Neural progenitor cell (in vitro differentiated cells): ENCODE data around the gene UNC13C.

Experiments
- CTCF ChIP-seq: fragments of 200-600 bp; sonication (generic); IDR thresholded peaks from 2 replicates; pipeline ENCODE4 v1.5.1; 2017; ENCODE audit warnings: antibody characterized with exemption, mild to moderate bottlenecking
- EZH2 ChIP-seq: fragments of 200-600 bp; sonication (generic); IDR thresholded peaks from 2 replicates; pipeline ENCODE4 v1.6.1; 2017; ENCODE audit warnings: antibody characterized with exemption, mild to moderate bottlenecking, moderate library complexity
- EZH2phosphoT487 ChIP-seq: fragments of 200-600 bp; sonication (generic); IDR thresholded peaks from 2 replicates; pipeline ENCODE4 v1.6.1; 2017; ENCODE audit warnings: antibody characterized with exemption

- TF ChIP-seq CTCF = no peak
- no peak for TF ChIP-seq EZH2
- TF ChIP-seq EZH2phosphoT487 = no peak
Measured at GRCh38 chr15:54066403-54066802, 88.2 kb downstream of the UNC13C start.
